ENCODE data around the gene TPX2. TPM values are rescaled to one million over a fixed set of nuclear protein-coding genes. Genes with fewer than 3 reads are reported as not detected.

TPX2 gene

DNA sequence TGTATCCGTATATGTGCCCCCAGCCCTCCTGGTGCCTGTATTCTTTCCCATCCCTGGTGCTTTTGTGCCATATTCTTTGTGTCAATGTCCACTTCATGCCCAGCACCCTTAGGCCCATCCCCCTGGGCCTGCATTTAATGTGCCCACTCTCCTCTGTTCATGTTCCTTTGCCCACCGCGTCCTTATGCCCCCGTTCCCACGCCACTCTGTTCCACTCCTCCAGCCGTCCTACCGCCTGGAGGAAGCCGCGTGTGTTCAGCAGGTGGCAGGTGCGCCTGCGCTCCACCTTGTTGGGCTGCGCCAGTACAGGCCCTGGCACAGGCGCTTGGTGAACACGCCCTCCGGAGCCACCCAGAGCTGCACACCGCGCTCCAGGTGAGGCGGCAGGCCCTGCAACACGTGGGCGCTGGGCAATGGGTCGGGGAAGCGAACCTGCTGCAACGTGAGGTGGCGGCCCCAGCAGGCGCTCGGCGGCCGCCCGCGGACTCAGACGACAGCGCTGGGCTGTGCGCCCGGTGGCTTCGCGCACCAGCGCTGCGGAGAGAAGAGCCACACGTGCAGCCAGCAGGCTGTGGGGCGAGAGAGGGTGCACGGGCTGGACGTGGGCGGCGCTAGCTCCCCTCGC is 110.3 kb downstream of the TPX2 start:
- no peak overlapping the region for H4K91ac ChIP-seq (ENCODE audit: low read length)
- H3K23ac ChIP-seq (ENCODE audit: low read length in 2 of 2): no peak overlapping the region
- H2BK5ac ChIP-seq (ENCODE audit: low read depth, low read length, poor library complexity, severe bottlenecking): no peak overlapping the region
- H3K36me3 ChIP-seq (ENCODE audit: control insufficient read depth in 1 of 2, insufficient read depth in 2 of 2, low read depth in 1 of 2, low read length in 2 of 2): peaks cover 0 to 3% of the 10 kb centered on the region in 2 experiments
- no peak overlapping the region for H4K8ac ChIP-seq (ENCODE audit: low read length)
- no peak overlapping the region for H3K9ac ChIP-seq (ENCODE audit: low read length)
- no peak overlapping the region for H2AK5ac ChIP-seq (ENCODE audit: low read length, severe bottlenecking)
- H3K18ac ChIP-seq (ENCODE audit: low read depth in 1 of 2, low read length in 2 of 2): no peak overlapping the region
- H3K4me1 ChIP-seq (ENCODE audit: control insufficient read depth, insufficient read depth, low read depth, low read length): peaks cover 18% of the 10 kb centered on the region
- no peak overlapping the region for H3K4ac ChIP-seq (ENCODE audit: low read depth in 1 of 2, low read length in 2 of 2)
- DNase-seq: no peak
- H3K79me1 ChIP-seq (replicated peaks; ENCODE audit: low read length, poor library complexity, severe bottlenecking): no peaks in the 10 kb centered on the region
- H2BK15ac ChIP-seq (ENCODE audit: low read depth, poor library complexity, severe bottlenecking): no peak overlapping the region
- H3K4me3 ChIP-seq (ENCODE audit: insufficient read depth in 1 of 2, low read depth in 1 of 2, low read length in 2 of 2): no peak overlapping the region
- no peaks in the 10 kb centered on the region for H3K9me3 ChIP-seq (ENCODE audit: control insufficient read depth, low read length)
- H3K4me2 ChIP-seq (ENCODE audit: low read length, poor library complexity, severe bottlenecking): no peak overlapping the region
- H3K14ac ChIP-seq (ENCODE audit: low read length in 2 of 2): no peak overlapping the region
- H3K27me3 ChIP-seq (ENCODE audit: control insufficient read depth in 1 of 2, insufficient read depth in 1 of 2, low read length in 2 of 2): peaks cover 66 to 78% of the 10 kb centered on the region in 2 experiments
- H2BK120ac ChIP-seq (ENCODE audit: low read depth, low read length): no peak overlapping the region
- WGBS: 39% methylated on average over 37 of the region's 45 CpGs
- no peak overlapping the region for H2BK12ac ChIP-seq (ENCODE audit: low read length in 2 of 2)
- no peak overlapping the region for H2AFZ ChIP-seq (ENCODE audit: low read depth, low read length)
- H3K27ac ChIP-seq (ENCODE audit: low read length, poor library complexity, severe bottlenecking): no peak overlapping the region

Small RNA genes lying within 50 kb of the gene (small RNA-seq; reads per million reads assigned to genes)
- gene AL160175.1 (ENCODE audit: low read depth): not detected

Data from mesenchymal stem cell (in vitro differentiated cells and primary cell).